ENCODE data around the gene FEZ2.

The FEZ2 gene

DNA sequence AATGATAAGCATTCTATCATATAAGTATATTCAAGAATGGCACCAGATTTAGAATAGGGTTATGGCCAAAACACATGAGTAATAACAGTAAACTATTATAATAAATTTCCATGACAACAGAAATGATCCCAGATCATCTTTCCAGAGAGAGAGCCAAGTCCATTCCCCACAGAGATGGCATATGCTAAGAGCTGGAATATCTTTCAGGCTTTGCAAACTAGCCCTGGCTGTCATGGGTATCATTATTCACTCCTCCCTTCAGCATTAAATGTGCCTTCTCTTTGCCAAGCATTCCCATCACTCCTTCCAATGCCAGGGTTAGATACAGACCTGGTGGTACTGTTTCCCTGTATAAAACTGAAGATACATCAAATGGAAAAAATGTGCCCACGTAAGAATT lies 10.9 kb downstream of the FEZ2 start:
- 92% methylated on average over 1 of the region's 1 CpG for WGBS

DNA sequence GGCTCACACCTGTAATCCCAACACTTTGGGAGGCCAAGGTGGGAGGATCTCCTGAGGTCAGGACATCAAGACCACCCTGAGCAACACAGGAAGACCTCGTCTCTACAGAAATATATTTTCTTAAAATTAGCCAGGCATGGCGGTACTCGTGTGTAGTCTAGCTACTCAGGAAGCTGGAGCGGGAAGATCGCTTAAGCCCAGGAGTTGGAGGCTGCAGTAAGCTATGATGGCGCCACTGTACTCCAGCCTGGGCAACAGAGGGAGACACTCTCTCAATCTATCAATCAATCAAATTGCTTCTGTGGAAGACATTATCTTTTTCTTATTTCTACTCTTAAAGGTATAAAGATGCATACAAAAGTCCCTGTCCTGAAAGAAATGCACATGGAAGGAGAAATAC lies 11.3 kb downstream of the FEZ2 start:
- Histone ChIP-seq H3K9me3 (ENCODE audit: insufficient read depth, low read depth, low read length) (no peaks in the 10 kb centered on the region), H3K27ac (ENCODE audit: low read depth, low read length) (no peak overlapping the region), H3K36me3 (ENCODE audit: insufficient read depth, low read length) (peaks cover 64% of the 10 kb centered on the region), H3K4me1 (ENCODE audit: insufficient read depth, low read length) (no peaks in the 10 kb centered on the region), H3K9ac (ENCODE audit: low read depth, low read length) (no peak overlapping the region), H3K27me3 (ENCODE audit: insufficient read depth, low read length) (no peaks in the 10 kb centered on the region), H3K4me3 (ENCODE audit: low read length) (no peak overlapping the region)
- 94% methylated on average over 6 of the region's 6 CpGs for WGBS

More for the DNA sequence above, 10.9 kb downstream of the FEZ2 start:
- Histone ChIP-seq H3K27me3 (ENCODE audit: insufficient read depth, low read length) (no peaks in the 10 kb centered on the region), H3K27ac (ENCODE audit: low read depth, low read length) (no peak overlapping the region), H3K9me3 (ENCODE audit: insufficient read depth, low read depth, low read length) (no peaks in the 10 kb centered on the region), H3K9ac (ENCODE audit: low read depth, low read length) (no peak overlapping the region), H3K36me3 (ENCODE audit: insufficient read depth, low read length) (peaks cover 63% of the 10 kb centered on the region), H3K4me1 (ENCODE audit: insufficient read depth, low read length) (no peaks in the 10 kb centered on the region), H3K4me3 (ENCODE audit: low read length) (no peak overlapping the region)

DNA sequence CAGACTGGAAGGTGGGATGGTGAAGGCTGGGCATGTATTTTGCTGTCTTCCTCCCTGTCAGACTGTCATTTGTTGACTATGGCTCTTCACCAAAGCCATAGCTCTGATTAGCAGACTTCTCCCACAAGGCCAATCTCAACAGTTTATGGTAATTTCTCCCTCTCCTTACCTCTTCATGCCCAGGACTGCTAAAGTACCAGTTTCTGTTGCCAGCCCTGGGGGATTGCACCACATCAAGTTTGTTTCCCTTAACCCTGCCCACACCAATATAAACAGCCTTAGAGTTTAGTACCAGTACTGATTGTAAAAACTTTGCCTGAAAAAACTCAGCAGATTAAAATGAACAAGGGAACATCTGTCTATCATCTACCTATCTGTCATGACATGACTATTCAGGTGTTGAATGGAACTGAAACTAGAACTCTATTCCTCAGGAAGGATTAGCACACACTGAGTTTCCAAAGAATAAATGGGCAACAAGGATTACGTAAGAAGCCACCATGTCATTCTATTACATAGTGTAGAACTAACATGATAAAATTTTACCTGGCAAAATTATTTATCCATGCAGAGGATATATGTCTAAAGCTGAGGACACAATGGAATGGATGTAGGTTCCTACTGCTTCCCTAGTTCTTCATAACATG lies 13.7 kb downstream of the FEZ2 start:
- no peaks in the 10 kb centered on the region for H3K9me3 ChIP-seq (ENCODE audit: insufficient read depth, low read depth, low read length)
- H3K27me3 ChIP-seq (ENCODE audit: insufficient read depth, low read length), result no peaks in the 10 kb centered on the region
- no peak overlapping the region for H3K9ac ChIP-seq (ENCODE audit: low read depth, low read length)
- H3K4me3 ChIP-seq (ENCODE audit: low read length), result no peak overlapping the region
- H3K4me1 ChIP-seq (ENCODE audit: insufficient read depth, low read length), result no peaks in the 10 kb centered on the region
- no peak overlapping the region for H3K27ac ChIP-seq (ENCODE audit: low read depth, low read length)
- WGBS, result 83% methylated on average over 1 of the region's 1 CpG
- H3K36me3 ChIP-seq (ENCODE audit: insufficient read depth, low read length), result peaks cover 72% of the 10 kb centered on the region

DNA sequence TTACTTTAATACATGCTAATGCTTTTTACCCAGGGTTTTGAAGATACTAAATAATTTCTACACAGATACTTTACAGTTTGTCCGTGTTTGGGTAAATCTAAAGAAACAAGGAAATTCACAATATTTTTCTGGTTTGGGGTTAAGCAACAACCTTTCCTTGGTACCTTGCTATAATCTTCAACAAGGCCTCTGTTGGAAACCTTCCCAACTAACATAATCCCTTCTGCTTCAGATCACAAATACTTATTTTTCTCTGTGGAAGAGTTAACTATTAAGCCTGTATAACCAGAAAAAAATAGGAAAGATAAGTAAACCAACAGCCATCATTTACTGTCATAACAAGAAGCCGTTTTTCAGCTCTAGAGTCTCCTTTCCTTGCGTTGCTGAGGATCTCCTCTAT lies 15.0 kb downstream of the FEZ2 start:
- WGBS, result 89% methylated on average over 2 of the region's 3 CpGs

DNA sequence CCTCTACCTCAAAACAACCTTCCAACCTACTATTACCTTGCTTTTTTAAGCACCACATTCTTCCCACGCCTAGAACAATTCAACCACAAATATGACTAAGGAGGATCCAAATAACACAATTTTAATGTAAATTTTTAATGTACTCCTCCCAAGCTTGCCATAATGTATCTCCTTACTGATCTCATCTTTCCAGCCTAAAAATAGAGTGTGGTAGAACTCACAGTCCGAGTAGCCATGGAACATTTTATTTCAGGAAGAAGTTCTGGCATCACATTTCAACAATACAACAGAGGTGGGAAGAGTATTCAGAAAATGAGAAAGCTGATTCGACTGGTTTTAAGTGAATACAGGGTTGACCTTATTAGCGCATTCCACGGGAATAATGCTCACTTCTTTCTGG lies 15.4 kb downstream of the FEZ2 start:
- WGBS, result 94% methylated on average over 5 of the region's 5 CpGs
- no peak overlapping the region for H3K27ac ChIP-seq (ENCODE audit: low read depth, low read length)
- no peak overlapping the region for H3K4me3 ChIP-seq (ENCODE audit: low read length)
- H3K4me1 ChIP-seq (ENCODE audit: insufficient read depth, low read length), result no peaks in the 10 kb centered on the region
- no peaks in the 10 kb centered on the region for H3K9me3 ChIP-seq (ENCODE audit: insufficient read depth, low read depth, low read length)
- H3K36me3 ChIP-seq (ENCODE audit: insufficient read depth, low read length), result peaks cover 79% of the 10 kb centered on the region
- H3K9ac ChIP-seq (ENCODE audit: low read depth, low read length), result no peak overlapping the region
- no peaks in the 10 kb centered on the region for H3K27me3 ChIP-seq (ENCODE audit: insufficient read depth, low read length)

More for the DNA sequence above, 15.0 kb downstream of the FEZ2 start:
- Histone ChIP-seq H3K9me3 (ENCODE audit: insufficient read depth, low read depth, low read length) (no peaks in the 10 kb centered on the region), H3K27me3 (ENCODE audit: insufficient read depth, low read length) (no peaks in the 10 kb centered on the region), H3K36me3 (ENCODE audit: insufficient read depth, low read length) (peaks cover 78% of the 10 kb centered on the region), H3K9ac (ENCODE audit: low read depth, low read length) (no peak overlapping the region), H3K27ac (ENCODE audit: low read depth, low read length) (no peak overlapping the region), H3K4me1 (ENCODE audit: insufficient read depth, low read length) (no peaks in the 10 kb centered on the region), H3K4me3 (ENCODE audit: low read length) (no peak overlapping the region)

DNA sequence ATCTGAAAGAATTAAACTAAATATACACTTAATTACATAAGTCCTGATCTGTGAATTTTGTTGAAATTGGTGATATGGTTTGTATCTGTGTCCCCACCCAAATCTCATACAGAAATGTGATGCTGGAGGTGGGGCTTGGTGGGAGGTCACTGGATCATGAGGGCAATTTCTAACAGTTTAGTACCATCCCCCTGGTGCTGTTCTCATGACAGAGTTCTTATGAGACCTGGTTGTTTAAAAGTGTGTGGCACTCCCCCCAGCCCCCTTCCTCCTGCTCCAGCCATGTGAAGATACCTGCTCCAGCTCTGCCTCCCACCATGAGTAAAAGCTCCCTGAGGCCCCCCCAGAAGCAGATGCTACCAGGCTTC lies 18.7 kb downstream of the FEZ2 start:
- H3K4me3 ChIP-seq (ENCODE audit: low read length), result no peak overlapping the region
- H3K4me1 ChIP-seq (ENCODE audit: insufficient read depth, low read length), result no peaks in the 10 kb centered on the region
- no peak overlapping the region for H3K9ac ChIP-seq (ENCODE audit: low read depth, low read length)
- H3K27me3 ChIP-seq (ENCODE audit: insufficient read depth, low read length), result no peaks in the 10 kb centered on the region
- H3K36me3 ChIP-seq (ENCODE audit: insufficient read depth, low read length), result peaks cover 83% of the 10 kb centered on the region
- no peaks in the 10 kb centered on the region for H3K9me3 ChIP-seq (ENCODE audit: insufficient read depth, low read depth, low read length)
- H3K27ac ChIP-seq (ENCODE audit: low read depth, low read length), result no peak overlapping the region

DNA sequence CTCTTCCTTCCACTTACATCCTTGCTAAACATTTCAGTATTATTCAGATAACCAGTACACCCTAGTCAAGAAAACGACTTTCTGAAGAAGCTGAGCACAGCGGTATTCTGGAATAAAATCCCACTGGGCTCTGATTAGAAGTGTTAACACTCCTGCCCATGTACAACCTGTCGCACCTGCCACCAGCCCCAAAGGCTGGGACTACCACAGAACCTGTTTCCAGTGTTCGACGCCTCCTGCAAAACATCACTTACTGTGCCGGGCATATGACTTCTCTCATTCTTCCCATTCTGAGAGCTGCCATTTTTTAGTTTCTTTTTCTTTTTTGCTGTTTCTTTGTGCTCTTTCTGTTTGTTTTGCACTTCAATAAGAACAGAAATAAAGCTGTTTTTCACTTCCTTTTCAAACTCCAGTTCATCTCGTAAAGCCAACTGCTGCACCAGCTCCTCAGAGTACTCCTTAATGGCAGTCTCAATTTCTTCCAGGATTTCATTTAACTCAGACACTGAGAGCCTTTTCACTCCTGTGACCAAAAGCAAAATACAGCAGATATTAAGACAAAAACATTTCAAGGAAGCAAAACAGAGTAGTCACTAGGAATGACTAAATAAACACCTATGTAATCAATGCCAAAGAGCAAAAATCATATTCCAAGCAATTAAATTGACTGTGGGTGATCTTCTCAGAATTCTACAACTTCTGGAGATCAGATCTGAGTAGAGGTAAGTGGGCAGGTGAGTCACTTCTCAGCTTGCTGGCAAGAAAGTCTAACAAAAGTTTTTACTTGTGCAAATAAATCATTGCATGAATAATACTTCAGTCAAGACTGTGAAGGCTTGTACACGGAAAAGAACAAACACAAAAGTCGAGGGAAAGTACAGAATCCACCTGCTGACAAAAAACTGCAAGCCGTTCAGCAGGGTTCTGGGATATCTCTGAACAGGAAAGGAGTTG lies 19.3 kb downstream of the FEZ2 start:
- Histone ChIP-seq H3K9me3 (ENCODE audit: insufficient read depth, low read depth, low read length) (no peaks in the 10 kb centered on the region), H3K36me3 (ENCODE audit: insufficient read depth, low read length) (peaks cover 79% of the 10 kb centered on the region)
- WGBS, result 93% methylated on average over 10 of the region's 10 CpGs

DNA sequence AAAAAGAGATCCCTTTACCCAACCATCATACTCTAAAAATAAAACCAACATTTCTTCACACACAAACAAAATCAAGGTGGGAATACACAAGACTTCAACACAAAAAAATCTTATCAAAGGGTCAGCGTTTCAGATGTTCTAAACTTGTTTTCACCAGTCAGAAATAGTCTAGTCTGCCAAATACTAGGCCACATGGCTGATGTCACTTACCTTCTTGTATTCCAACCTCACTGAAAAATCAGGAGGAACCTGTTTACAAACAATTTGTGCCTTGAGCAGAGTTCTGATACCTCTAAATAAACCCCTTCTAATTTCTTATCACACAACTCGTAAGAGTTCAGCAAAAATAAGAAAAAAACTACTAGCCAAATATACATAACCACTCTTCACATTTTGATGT lies 20.1 kb downstream of the FEZ2 start:
- Histone ChIP-seq H3K4me3 (ENCODE audit: low read length) (no peak overlapping the region), H3K9ac (ENCODE audit: low read depth, low read length) (no peak overlapping the region), H3K9me3 (ENCODE audit: insufficient read depth, low read depth, low read length) (no peaks in the 10 kb centered on the region), H3K36me3 (ENCODE audit: insufficient read depth, low read length) (peaks cover 73% of the 10 kb centered on the region), H3K4me1 (ENCODE audit: insufficient read depth, low read length) (peaks cover 3% of the 10 kb centered on the region), H3K27me3 (ENCODE audit: insufficient read depth, low read length) (no peaks in the 10 kb centered on the region), H3K27ac (ENCODE audit: low read depth, low read length) (no peak overlapping the region)
- WGBS, result 91% methylated on average over 2 of the region's 2 CpGs

More for the DNA sequence above, 19.3 kb downstream of the FEZ2 start:
- Histone ChIP-seq H3K4me1 (ENCODE audit: insufficient read depth, low read length) (no peaks in the 10 kb centered on the region), H3K27ac (ENCODE audit: low read depth, low read length) (no peak overlapping the region), H3K9ac (ENCODE audit: low read depth, low read length) (no peak overlapping the region), H3K27me3 (ENCODE audit: insufficient read depth, low read length) (no peaks in the 10 kb centered on the region), H3K4me3 (ENCODE audit: low read length) (no peak overlapping the region)

DNA sequence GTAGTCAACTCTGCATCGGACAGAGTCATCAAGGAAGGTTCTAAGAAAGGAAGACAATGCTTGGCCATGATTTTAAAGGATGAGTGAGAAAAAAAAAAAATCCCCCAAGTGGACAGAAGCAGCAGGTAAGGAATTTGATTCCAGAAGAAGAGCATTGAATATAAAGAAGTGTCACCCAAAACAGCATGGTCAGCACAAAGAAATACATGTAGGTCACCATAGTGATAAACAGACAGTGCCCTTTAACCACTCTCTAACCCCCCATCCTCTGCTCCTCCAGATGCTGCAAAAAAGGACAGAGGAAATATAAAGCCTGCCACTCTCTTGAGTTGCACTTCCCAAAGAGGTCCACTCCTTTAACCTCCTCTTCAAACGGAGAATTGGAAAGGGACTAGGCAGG lies 23.4 kb downstream of the FEZ2 start:
- Histone ChIP-seq H3K9me3 (ENCODE audit: insufficient read depth, low read depth, low read length) (no peaks in the 10 kb centered on the region), H3K36me3 (ENCODE audit: insufficient read depth, low read length) (peaks cover 46% of the 10 kb centered on the region), H3K9ac (ENCODE audit: low read depth, low read length) (no peak overlapping the region), H3K27ac (ENCODE audit: low read depth, low read length) (no peak overlapping the region), H3K4me1 (ENCODE audit: insufficient read depth, low read length) (peaks cover 18% of the 10 kb centered on the region), H3K27me3 (ENCODE audit: insufficient read depth, low read length) (no peaks in the 10 kb centered on the region), H3K4me3 (ENCODE audit: low read length) (no peak overlapping the region)
- WGBS, result 91% methylated on average over 2 of the region's 2 CpGs

DNA sequence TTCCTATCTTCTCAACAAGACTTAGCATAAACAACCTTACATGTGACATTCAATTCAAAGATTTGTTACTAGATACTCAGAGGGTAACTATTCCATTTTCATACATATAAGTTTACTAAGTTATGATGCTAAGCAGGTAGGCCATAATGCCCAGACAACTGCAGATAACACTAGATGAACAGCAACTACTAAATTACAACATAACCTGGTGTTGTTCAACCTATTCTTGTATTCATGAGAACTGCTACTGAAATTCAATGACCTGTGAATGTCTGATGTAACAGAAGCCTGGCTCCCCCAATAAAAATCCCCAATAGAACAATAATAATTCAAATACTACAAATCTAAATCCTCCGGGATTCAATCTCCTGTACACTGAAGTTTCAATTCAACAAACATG lies 24.8 kb downstream of the FEZ2 start:
- 88% methylated on average over 1 of the region's 1 CpG for WGBS
- Histone ChIP-seq H3K36me3 (ENCODE audit: insufficient read depth, low read length) (peaks cover 33% of the 10 kb centered on the region), H3K9ac (ENCODE audit: low read depth, low read length) (no peak overlapping the region), H3K4me1 (ENCODE audit: insufficient read depth, low read length) (peaks cover 30% of the 10 kb centered on the region), H3K9me3 (ENCODE audit: insufficient read depth, low read depth, low read length) (no peaks in the 10 kb centered on the region), H3K4me3 (ENCODE audit: low read length) (no peak overlapping the region), H3K27me3 (ENCODE audit: insufficient read depth, low read length) (no peaks in the 10 kb centered on the region), H3K27ac (ENCODE audit: low read depth, low read length) (no peak overlapping the region)

DNA sequence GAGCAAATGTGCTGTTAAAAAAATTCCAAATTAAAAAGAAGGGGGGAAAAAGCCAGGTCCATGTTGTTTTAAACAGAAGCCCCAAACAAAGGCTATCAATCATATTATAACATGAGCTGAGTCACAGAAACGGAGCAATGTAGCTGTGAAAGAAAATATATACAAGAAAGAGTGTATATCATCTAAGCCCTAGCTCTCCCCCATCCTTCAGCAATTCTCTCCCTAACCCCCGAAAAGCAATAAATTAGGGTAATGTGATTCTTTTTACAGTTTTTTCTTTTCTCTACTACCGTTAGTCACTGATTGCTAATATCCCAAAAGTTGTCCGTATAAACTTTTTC lies 25.3 kb downstream of the FEZ2 start:
- H3K9me3 ChIP-seq (ENCODE audit: insufficient read depth, low read depth, low read length), result no peaks in the 10 kb centered on the region
- H3K4me1 ChIP-seq (ENCODE audit: insufficient read depth, low read length), result peaks cover 34% of the 10 kb centered on the region
- no peaks in the 10 kb centered on the region for H3K27me3 ChIP-seq (ENCODE audit: insufficient read depth, low read length)
- H3K27ac ChIP-seq (ENCODE audit: low read depth, low read length), result no peak overlapping the region; the same call in 1 of the 2 replicates
- no peak overlapping the region for H3K9ac ChIP-seq (ENCODE audit: low read depth, low read length)
- H3K4me3 ChIP-seq (ENCODE audit: low read length), result no peak overlapping the region
- 80% methylated on average over 1 of the region's 4 CpGs for WGBS
- peaks cover 28% of the 10 kb centered on the region for H3K36me3 ChIP-seq (ENCODE audit: insufficient read depth, low read length)

Data from HUES64 (cell line).